ENCODE measurements around the gene NCOR2. TPM values are rescaled to one million over a fixed set of nuclear protein-coding genes. Genes with fewer than 3 reads are reported as not detected.

Gene NCOR2
- total and polyA plus RNA-seq, 2 donors (not counting 1 experiment from before 2014, with no cell fraction given) = 25.9 to 144 TPM

- Histone ChIP-seq H3K4me3 (ENCODE audit: control extremely low read depth in 1 of 5, extremely low read depth in 1 of 5, insufficient read depth in 1 of 5, low read depth in 2 of 5, low read length in 4 of 5) (no peak overlapping the region), H3K36me3 (replicated peaks in 1 of 2; ENCODE audit: control extremely low read depth in 1 of 2, control insufficient read depth in 1 of 2, extremely low read depth in 1 of 2, insufficient read depth in 2 of 2, low read length in 1 of 2) (peaks cover 0 to 6% of the 10 kb centered on the region in 2 experiments), H3K4me2 (replicated peaks; ENCODE audit: low read depth, low read length, poor library complexity, severe bottlenecking) (peak overlapping the region; percentile 1), H3K27ac (ENCODE audit: low read length in 2 of 2) (no peak overlapping the region), H3K79me2 (ENCODE audit: control insufficient read depth, insufficient read depth, low read length) (peaks cover 59% of the 10 kb centered on the region), H4K20me1 (ENCODE audit: control insufficient read depth, insufficient read depth, low read length, poor library complexity, severe bottlenecking) (peaks cover 87% of the 10 kb centered on the region), H3K4me1 (ENCODE audit: control insufficient read depth in 2 of 2, insufficient read depth in 2 of 2, low read length in 2 of 2) (peaks cover 13 to 19% of the 10 kb centered on the region in 2 donors), H3K9ac (ENCODE audit: low read length) (no peak overlapping the region), H2AFZ (ENCODE audit: insufficient read depth, low read depth, low read length, poor library complexity, severe bottlenecking) (no peak overlapping the region), H3K9me3 (ENCODE audit: control extremely low read depth in 1 of 3, control insufficient read depth in 2 of 3, insufficient read depth in 1 of 3, low read length in 2 of 3) (no peaks in the 10 kb centered on the region), H3K27me3 (replicated peaks in 1 of 4; ENCODE audit: control extremely low read depth in 1 of 4, control insufficient read depth in 3 of 4, insufficient read depth in 4 of 4, low read length in 3 of 4) (no peaks in the 10 kb centered on the region)
- H3K9me3 Mint-ChIP-seq (ENCODE audit: insufficient read depth) = no peaks in the 10 kb centered on the region
- TF ChIP-seq EZH2 (IDR thresholded peaks at IDR 0.05; ENCODE audit: borderline replicate concordance, insufficient read depth, low read depth, low read length, poor library complexity, severe bottlenecking) = no peak
- TF ChIP-seq, protein P1, sequence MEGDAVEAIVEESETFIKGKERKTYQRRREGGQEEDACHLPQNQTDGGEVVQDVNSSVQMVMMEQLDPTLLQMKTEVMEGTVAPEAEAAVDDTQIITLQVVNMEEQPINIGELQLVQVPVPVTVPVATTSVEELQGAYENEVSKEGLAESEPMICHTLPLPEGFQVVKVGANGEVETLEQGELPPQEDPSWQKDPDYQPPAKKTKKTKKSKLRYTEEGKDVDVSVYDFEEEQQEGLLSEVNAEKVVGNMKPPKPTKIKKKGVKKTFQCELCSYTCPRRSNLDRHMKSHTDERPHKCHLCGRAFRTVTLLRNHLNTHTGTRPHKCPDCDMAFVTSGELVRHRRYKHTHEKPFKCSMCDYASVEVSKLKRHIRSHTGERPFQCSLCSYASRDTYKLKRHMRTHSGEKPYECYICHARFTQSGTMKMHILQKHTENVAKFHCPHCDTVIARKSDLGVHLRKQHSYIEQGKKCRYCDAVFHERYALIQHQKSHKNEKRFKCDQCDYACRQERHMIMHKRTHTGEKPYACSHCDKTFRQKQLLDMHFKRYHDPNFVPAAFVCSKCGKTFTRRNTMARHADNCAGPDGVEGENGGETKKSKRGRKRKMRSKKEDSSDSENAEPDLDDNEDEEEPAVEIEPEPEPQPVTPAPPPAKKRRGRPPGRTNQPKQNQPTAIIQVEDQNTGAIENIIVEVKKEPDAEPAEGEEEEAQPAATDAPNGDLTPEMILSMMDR (IDR thresholded peaks at IDR 0.05) = no peak
- H3K27ac Mint-ChIP-seq = no peak overlapping the region
- peaks cover 40% of the 10 kb centered on the region for H3K4me1 Mint-ChIP-seq
- H3K4me3 Mint-ChIP-seq = no peak overlapping the region
- ATAC-seq (ENCODE audit: low read depth) (no peak), DNase-seq (no peak)
- intact Hi-C loops (cut with micrococcal nuclease) = no loop called here
- 34% methylated on average over 5 of the region's 10 CpGs for WGBS (ENCODE audit: insufficient coverage)
- ChIA-PET POLR2A (no interaction called here), CTCF (no interaction called here)
- H3K27me3 Mint-ChIP-seq = no peaks in the 10 kb centered on the region
Measured at GRCh38 chr12:124520907-124521306, 46.5 kb downstream of the NCOR2 start.

DNA sequence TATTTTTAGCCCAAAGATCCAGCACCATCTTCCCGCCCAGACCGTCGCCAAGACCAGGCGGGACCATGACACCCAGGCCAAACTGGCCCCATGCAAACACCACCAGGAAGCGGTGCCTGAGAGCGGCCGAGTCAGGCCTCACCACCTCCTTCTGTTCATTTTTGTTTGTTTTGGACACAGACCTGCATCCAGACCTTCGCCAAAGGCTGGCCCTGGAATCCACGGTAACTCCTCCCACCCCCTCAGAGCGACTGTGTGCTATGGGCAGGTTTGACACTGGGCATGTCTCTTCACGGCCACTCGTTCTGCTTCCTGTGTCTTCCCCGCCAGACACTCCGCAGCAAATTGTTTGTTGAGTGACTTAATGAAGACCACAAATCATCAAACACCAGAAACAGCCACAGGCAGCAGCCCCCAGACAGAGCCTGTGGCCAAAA, 47.1 kb downstream of the NCOR2 start:
- Histone ChIP-seq H3K9ac (ENCODE audit: low read length) (no peak overlapping the region), H3K9me3 (ENCODE audit: control extremely low read depth in 1 of 3, control insufficient read depth in 2 of 3, insufficient read depth in 1 of 3, low read length in 2 of 3) (no peaks in the 10 kb centered on the region), H2AFZ (ENCODE audit: insufficient read depth, low read depth, low read length, poor library complexity, severe bottlenecking) (no peak overlapping the region), H3K36me3 (replicated peaks in 1 of 2; ENCODE audit: control extremely low read depth in 1 of 2, control insufficient read depth in 1 of 2, extremely low read depth in 1 of 2, insufficient read depth in 2 of 2, low read length in 1 of 2) (peaks cover 0 to 6% of the 10 kb centered on the region in 2 experiments), H3K27ac (ENCODE audit: low read length in 2 of 2) (no peak overlapping the region), H4K20me1 (ENCODE audit: control insufficient read depth, insufficient read depth, low read length, poor library complexity, severe bottlenecking) (peaks cover 90% of the 10 kb centered on the region), H3K4me3 (ENCODE audit: control extremely low read depth in 1 of 5, extremely low read depth in 1 of 5, insufficient read depth in 1 of 5, low read depth in 2 of 5, low read length in 4 of 5) (no peak overlapping the region), H3K4me2 (replicated peaks; ENCODE audit: low read depth, low read length, poor library complexity, severe bottlenecking) (no peak overlapping the region), H3K27me3 (replicated peaks in 1 of 4; ENCODE audit: control extremely low read depth in 1 of 4, control insufficient read depth in 3 of 4, insufficient read depth in 4 of 4, low read length in 3 of 4) (no peaks in the 10 kb centered on the region), H3K4me1 (ENCODE audit: control insufficient read depth in 2 of 2, insufficient read depth in 2 of 2, low read length in 2 of 2) (peaks cover 13 to 19% of the 10 kb centered on the region in 2 donors), H3K79me2 (ENCODE audit: control insufficient read depth, insufficient read depth, low read length) (peaks cover 65% of the 10 kb centered on the region)
- intact Hi-C loops (cut with micrococcal nuclease) = no loop called here
- ChIA-PET CTCF (no interaction called here), POLR2A (interaction anchor here (0.6 kb wide), 1 partner anchor 21 kb away, joined by 4 read pairs; no protein-coding TSS in a partner anchor)
- ATAC-seq (ENCODE audit: low read depth) = no peak
- 71% methylated on average over 14 of the region's 14 CpGs for WGBS (ENCODE audit: insufficient coverage)
- Mint-ChIP-seq H3K4me1 (peaks cover 42% of the 10 kb centered on the region), H3K4me3 (no peak overlapping the region), H3K27me3 (no peaks in the 10 kb centered on the region), H3K27ac (no peak overlapping the region), H3K9me3 (ENCODE audit: insufficient read depth) (peaks cover 2% of the 10 kb centered on the region)
- TF ChIP-seq, protein P1 (IDR thresholded peaks at IDR 0.05) = no peak
- TF ChIP-seq EZH2 (IDR thresholded peaks at IDR 0.05; ENCODE audit: borderline replicate concordance, insufficient read depth, low read depth, low read length, poor library complexity, severe bottlenecking) = no peak
- no peak for DNase-seq

Data from B cell (primary cell).